Activated CD8-positive, alpha-beta memory T cell treated with anti-CD3 and anti-CD28 coated beads, Interleukin-2, amount 50 U/mL, for 1 hour (primary cell): ENCODE results near the gene PPP1CA.

ENCODE experiments used
- DNase-seq: peaks from one replicate; pipeline ENCODE4 v3.0.0-alpha.2; 2020; ENCODE audit errors: extremely low read depth

The PPP1CA gene

DNA sequence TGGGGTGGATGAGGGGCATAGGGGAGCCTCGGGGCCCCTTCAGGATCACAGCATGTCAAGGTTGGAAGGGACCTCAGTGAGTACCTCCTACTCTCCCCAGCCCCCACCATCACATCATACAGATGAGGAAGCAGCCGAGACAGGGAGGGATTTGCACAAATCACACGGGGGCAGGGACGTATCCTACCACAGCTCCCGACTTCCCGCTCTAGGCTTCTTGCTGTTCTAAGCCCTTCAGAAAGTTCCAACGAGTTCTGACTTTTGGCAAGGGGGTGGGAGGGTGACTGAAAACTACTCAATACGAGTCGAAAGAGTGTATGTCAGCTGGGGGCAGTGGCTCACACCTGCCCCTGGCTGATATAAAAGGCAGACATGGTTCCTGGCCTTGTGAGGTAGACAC, 14.6 kb downstream of the PPP1CA start:
- no peak for DNase-seq

DNA sequence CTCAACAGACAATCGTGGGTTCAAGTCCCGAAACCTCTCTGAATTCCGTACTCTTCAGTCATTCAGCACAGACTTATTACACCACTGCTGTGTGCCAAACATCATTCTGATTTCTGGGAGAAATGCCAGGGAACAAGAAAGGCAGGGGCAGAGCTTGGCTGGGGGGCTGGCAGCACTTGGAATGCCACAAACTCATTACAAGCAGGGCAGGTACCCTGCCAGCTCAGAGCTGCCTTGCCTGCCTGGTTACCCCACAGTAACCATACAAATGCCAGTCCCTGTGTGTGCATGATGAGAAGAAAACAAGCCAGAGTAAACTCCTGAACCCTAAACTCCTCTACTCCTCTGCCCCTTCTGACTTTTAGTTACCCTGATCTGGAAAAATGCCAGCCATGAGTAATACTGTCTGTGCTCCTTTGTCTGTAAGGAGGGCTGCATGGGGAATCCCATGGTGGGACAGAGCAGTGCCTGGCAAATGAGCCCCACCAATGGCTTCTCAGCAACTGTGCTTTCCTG, 16.7 kb downstream of the PPP1CA start:
- no peak for DNase-seq

DNA sequence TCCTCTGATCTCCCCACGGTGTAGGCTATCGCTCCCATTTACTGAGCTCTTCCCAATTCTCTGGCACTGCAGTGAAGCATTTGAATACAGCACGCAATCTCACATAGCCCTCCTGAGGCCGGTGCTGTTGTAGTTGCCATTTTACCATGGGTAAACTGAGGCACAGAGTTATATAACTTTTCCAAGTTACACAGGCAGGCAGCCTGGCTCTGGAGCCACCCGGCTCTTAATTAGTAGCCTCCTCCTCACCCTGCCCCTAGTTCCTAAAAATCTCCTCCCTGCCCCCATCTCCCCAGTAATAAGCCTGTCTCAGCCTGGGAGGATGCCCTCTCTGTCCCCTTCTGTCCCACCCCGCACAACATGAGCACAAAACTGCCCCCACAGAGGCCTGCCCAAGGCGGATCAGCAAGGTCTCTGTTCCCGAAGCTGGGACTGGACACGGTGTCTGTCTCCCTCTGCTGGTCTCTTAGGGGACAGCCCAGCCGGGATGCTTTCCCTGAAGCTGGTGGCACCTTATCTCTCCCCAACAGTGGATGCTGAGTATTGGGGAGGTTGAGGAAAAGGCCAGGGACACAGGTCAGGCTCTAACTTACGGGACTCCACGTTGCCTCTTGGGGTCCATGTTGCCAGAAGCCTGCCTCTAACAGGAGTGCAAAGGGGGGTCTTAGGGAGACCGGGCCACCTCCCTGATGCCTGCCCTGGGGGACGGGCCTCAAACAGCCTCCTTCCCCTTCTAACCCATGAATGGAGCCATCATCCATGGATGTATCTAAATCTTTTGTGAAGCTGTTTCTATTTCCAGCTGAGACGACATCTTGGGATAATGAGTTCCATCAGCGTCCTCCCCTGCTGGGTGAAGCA, 19.2 kb downstream of the PPP1CA start:
- peak; percentile 65 for DNase-seq

DNA sequence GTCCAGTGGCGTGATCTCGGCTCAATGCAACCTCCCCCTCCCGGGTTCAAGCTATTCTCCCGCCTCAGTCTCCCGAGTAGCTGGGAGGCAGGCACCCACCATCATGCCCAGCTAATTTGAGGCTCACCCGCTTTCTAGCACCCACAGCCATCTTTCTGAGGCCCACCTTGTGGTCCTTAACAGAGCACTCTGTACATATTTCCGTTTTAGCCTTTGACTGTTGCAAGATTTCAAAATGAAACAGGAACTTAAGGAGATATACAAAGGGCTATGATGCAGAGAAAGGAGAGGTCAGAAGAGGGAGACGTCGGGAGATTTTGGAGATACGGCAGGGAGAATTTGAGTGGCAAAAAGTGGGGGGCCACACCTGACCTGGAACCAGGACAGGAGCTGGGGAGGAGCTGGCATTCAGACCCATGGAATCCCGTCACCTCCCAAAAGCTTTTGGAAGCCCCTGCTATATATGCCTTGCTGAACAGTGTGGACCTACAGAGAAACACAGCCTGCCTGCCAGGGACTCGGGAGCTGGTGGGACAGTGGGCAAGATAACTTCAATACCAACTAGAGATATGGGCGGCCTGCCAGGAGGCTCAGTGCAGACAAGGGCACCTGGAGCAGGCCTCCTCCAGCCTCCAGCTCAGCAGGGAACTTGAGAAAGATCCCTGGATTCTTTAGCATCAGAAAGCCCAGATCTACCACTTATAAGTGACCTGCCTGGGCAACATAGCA, 20.2 kb downstream of the PPP1CA start:
- no peak for DNase-seq

DNA sequence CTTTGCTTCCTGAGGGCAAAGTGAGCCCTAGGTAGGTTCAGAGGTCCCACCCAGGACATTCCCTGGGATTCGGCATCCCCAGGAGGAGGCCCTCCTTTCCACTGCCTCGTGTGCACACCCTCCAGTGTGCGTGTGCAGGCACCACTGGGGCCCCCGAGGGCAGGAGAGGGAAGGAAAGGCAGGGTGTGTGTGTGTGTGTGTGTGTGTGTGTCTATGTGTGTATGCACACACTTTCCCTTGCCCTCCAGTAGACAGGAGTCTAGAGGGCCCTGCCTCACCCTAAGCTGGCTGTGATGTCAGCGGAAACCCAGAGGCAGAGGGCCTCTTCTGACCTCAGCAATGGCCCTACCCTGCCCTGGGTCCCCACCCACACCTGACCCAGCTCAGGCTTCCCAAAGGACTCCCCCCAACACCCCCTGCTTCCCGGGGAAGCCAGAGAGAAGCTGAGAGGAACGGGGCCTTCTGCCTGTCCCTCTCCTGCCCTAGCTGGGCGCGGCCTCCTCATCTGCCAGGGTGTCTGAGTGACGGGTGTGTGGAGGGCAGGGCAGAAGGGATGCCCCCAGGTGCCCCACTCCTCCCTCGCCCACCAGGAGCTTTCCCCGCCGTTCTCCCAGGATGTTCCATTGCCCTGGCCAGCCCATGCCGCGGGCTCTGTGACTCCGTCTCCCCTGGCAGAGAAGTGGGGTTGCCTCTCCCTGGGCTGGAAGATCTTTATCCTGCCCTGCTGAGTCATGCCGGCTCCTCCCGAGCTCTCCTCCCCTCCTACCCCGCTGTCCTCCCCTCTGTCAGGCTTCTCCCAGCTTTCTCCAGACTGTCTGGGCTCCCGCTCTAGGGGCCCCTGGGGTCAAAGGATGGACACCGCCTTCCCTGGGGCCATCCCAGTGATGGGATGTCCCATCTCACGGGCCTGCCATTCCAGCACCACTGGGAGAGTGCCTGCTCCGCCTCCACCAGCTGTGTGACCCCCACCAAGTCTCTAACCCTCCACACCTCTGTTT, 22.3 kb downstream of the PPP1CA start:
- DNase-seq: no peak

DNA sequence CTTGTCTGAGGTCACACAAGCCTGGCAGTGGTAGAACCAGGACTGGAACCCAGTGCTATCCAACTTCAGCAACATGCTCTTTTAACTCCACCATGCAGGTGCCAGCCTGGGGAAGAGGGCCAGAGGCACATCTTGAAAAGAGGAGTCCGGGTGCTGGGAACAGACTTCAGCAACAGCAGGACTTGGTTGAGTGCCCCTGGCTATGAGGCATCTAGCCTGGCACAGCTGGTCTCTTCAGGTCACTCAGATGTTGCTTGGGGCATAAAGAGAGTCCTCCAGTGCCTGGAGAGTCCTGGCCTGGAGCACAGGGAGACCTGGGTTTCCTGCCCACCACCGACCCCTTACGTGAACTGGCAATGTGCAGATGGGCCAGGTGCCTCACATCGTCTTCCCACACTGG, 23.1 kb downstream of the PPP1CA start:
- no peak for DNase-seq

DNA sequence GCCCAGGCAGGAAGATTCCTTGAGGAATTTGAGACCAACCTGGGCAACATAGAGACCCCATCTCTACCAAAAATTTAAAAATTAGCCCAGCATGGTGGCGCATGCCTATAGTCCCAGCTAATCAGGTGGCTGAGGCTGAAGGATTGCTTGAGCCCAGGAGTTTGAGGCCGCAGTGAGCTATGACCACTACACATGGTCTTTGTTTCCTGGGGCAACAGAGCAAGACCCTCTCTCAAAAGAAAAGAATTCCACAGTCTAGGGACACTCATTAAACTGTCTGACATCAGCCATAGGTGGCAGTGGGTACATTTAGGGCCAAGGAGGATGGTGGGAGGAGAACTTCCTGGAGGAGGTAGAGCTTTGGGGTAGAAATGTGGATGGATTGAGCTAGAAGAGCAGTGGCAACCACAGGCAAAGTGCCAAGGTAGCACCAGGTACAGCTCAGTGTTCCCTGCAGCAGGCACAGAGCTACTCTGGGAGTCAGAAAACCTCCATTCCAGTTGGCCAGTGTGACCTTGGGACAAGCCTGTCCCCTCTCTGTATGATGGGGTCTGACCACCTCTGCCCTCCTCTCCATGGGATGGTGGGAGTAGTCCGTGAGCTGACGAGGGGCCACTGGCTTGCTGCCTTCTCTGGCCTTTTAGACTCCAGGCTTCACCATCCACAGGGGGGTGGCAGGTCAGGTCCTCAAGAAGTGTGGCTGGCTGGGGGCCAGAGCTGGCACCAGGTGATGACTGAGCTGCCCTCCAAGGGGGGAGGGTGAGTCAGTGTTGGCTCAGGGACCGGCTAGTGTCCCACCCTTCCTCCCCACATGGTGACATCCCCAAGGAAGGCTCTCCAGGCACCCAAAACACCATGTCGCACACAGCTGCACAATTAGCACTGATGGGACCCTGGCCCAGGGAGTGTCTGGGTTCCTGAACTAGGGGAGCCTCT, 24.5 kb downstream of the PPP1CA start:
- DNase-seq: no peak

DNA sequence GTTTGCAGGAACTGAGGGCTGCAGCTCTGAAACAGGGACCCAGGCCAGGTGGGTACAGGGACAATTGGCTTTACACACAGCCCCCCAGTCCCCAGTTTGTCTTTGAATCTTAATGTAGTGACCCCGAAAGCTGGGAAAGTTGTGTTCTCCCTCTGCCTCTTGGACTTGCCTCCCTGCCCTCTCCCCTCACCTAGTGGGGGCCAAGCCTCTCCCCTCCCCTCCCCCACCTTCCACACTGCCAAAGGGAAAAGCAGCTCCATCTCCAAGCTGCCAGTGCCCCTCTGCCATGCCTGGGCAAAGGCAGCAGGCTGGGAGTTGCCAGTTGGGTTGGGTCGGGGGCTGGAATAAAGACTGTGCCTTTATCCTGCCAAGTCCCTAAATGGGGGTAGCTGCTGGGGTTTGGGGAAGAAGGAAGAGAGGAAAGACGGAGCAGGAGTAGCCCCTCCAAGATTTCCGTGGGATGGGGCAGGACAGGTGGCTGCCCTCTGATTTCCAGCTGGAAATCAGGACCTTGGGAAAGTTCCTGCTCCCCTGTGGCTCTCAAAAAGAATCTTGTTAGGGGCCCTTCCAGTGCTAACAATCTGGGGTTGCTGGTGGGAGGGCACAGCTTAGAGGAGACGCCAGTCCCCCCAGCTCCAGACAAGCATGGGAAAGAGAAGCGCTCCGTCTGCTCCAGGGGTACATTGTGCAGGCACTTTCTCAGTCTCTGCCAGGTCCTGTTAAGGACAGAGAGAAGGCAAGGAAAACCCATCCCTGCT, 25.4 kb downstream of the PPP1CA start:
- no peak for DNase-seq

DNA sequence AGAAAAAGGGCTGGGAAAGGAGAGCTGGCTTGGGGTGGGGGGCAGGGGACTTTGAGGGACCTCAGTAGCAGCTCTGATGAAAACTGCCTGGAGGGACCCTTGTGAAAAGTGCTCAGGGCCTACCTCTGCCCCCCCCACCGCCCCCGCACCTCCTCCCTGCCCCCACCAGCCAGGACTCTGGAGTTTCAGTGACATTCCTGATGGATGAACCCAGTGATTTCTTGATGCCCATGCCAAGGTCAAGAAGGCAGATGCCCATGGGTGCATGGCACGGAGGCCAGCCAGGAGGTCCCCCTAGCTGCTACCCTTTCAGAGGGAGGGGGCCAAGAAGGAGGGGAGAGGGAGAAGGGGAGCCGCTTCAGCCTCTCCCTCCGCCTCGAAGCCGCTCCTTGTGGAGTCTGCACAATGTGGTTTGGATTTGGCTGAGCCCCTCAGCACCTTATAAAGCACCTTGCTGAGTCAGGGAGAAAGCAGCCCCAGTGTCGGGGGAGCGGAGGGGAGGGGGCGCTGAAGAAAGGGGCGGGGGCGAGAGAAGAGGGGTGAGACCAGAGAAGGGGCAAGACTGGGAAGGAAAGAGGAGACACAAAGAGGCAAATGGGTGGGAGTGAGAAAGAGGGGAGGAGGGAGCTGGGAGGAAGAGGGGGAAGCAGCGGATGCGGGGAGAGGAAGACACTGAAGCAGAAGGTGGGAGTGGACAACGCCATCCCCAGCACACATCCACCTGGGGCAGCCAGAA, 26.2 kb downstream of the PPP1CA start:
- DNase-seq: no peak

DNA sequence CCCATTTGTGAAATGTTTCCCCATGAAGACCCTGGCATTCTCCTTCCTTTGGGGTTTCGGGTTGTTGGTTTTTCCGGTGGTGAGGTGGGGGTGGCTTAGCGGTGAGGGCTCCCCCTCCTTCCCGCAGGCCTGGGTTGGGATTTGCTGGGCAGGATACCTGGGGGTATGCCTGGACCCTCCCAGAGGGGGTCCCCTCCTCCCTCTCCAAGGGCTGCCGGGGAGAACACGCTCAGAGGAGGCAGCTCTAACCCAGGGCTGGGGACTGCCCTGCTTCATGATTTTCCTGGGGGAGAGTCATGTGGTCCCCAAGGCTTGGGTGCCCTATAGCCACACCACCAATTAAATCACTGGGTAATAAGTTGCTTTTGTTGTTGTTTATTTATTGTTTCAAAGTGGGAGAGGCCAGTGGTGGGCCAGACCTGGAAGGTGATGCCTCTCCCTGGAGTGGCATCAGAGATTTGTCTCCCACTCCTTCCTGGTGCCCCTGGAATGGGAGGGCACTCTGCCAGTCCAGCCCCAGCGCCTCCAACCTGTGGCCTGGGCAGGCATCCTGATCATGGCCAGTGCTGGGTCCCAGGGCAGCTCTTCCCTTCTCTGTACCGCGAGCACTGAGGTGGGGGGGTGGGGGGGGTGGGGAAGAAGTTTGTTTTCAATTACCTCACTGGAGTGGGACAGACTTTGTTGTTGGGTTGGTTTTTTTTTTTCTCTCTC, 26.9 kb downstream of the PPP1CA start:
- DNase-seq: no peak

DNA sequence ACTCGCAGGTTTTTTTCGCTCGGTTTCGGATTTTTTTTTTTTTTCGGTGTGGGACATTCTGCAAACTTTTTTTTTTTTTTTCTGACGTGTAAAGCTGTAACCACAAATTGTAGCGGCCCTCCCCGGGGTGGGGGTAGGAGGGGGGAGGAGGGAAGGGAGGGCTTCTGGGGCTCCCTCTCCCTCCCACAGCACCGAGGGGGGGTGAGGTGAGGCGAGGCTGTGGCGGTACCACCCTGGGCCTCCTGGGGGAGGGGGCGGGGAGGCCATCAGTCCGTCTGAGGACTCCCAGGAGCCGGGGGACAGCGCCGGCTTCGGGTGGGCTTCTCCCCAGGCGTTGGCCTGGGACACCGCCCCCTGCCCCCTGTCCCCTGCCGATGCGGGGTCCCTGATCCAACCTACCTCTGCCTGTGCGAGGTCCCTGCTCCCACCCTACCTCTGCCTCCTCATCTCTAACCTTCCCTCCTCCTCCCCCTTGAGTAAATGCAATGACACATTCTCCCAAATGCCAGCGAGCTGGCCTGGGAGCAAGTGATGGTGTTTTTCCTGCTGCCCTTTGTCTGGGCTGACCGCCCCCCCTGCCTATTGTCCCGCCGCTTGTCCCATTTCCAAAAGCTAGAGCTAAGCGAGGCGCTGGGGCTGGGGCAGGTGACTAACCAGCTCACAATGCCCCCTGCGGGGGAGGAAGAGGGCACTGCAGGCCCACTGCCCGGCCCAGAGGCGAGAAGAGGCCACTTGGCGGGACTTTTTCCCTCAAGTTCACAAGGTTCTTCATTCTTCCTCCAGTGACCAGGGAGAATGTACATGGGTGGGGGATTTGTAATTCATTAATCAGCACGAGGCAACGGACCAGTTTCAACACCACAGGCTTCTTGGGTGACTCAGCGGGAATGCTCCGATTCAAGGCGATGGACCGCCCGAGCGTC, 27.7 kb downstream of the PPP1CA start:
- peak; percentile 62 for DNase-seq

DNA sequence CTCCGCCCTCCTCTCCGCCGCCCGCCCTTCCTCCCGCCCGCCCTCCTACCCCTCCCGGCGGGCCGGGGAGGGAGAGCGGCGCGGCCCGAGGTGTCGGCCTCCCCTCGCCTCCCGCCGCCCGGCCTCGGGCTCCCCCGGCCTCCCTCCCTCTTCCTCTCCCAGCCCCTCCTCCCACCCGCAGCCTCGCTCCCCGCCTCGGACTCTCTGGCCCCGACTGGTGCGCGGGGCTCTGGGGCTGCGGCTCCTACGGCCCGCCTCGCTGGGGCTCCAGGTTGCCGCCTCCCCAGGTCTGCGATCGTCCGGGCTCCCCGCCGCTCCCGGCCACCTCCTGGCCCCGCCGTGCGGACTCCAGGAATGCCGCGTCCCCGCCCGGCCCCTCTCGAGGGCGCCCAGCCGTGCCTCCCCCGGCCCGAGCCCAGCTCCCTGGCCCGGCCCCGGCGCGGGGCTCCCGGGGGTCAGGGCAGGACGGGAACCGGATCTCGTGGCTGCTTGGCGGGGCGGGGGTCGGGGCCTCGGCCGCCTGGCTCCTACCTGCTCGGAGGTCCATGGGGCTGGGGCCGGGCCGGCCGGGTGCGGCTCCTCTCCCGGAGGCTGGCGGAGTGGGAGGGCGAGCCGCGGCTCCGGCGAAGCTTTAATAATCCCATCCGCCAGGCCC, 28.5 kb downstream of the PPP1CA start, which contains the start of gene CLCF1:
CLCF1 (minus strand) TSS at position 606 of the 655 bp plus-strand sequence; CDS start at position 547, 59 bp downstream.
- DNase-seq: no peak

DNA sequence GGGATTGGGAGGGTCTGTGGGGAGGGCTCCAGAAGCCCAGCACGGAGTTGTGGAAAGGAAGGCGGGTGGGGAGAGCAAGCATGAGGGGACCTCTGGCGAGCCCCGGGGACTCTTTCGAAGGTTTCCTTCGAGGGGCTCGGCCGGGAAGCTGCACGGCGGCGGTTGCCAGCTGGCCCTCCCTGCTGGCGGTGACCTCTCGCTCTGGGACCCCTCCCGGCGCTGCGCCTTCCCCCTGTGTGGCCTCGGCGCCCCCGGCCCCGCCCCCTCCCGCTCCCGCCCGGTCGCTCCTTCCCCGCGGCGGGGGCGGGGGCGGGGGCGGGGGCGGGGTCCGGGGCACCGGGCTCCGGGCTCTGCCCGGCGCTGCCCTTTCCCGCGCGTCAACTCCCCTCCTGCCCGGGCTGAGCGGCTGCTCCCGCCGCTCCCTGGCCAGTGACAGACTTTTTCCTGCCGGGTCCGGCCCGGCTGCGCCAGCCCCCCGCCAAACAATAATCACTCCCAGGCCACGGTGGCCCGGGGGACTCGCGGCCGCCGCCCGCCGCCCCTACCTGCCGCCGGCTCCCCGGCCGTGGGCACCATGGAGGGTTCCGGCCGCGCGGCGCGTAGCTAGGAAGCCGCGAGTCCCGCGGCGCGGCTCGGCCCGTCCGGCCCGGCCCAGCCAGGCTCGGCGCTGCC, 29.2 kb downstream of the PPP1CA start:
- DNase-seq: no peak

DNA sequence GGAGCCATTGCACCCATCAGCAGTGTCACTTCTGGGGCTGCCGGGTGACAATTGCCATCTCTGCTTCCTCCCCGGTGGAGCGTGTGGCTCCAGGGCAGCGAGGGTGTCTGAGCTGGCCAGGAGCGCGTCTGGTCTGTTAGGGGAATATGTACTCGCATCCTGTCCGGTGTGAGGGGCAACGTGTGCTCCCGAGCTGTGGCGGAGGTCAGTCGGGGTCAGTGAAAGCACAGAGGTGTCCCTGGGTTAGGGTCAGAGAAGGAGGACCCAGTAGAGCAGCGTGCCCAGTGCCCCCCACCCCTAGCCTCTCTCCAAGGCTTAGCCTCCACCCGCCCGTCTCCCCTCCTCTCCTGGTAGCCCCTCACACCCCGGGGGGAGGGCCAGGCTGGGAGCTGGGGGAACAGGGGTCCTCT, 29.7 kb downstream of the PPP1CA start:
- no peak for DNase-seq

DNA sequence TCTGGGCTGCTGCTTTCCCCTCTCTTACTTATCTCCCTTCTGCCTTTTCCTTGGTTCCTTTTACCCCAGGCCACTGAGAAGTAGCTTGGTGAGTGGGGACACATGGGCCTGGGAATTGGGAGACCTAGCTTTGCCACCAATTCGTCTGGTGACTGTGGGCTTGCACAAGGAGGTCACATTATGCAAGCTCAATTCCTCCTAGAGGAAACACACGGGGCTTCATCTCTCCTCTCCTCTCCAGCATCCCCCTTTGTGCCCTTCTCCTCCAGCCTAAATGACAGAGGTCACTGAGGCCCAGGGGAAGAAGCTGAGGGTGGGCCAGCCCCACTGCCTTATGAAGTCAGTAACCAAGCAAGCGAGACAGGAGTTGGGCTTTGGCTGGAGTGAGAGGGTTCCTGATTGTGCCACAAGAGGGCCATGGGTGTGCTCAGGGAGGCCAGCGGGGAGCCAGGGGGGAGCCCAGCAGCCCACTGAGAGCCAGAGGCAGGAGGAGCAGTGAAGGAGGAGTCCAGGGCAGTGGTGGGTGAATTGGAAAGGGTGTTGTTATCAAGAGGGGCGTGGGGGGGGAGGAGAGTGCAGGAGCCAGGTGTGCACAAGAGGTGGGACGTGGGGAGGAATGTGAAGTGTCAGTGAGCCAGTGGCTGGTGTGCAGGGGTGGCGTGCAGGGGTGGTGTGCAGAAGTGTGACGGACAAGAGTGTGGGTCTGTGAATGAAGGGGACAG, 30.3 kb downstream of the PPP1CA start:
- DNase-seq: no peak
